Bronchial epithelial cell (primary cell): ENCODE results near the gene UMOD. TPM values are rescaled to one million over a fixed set of nuclear protein-coding genes. Genes with fewer than 3 reads are reported as not detected.

Experiments
- DNase-seq: peaks from one replicate; pipeline ENCODE4 v3.0.0-alpha.2; 2010; ENCODE audit warnings: low read depth
- FAIRE-seq: peaks from 2 replicates; lab custom pipeline; 2011; peaks lifted over from hg19 to GRCh38; lab: Jason Lieb, UNC
- H3K27me3 ChIP-seq: 2 replicates; pipeline ENCODE4 v1.5.1; 2011; ENCODE audit warnings: low read length; ENCODE audit not compliant: control insufficient read depth, insufficient read depth
- H3K36me3 ChIP-seq: 2 replicates; pipeline ENCODE4 v1.5.1; 2011; ENCODE audit warnings: low read length; ENCODE audit not compliant: control insufficient read depth, insufficient read depth
- H3K4me3 ChIP-seq: 2 replicates; pipeline ENCODE4 v1.5.1; 2011; ENCODE audit warnings: mild to moderate bottlenecking, low read depth, low read length, control low read depth
- total RNA-seq: library from RNA; depleted of rRNA; stranded (reverse); fragments of >200 nt; gene quantifications from 2 replicates; pipeline ENCODE4 v1.2.1, GENCODE V29; 2014
- TF ChIP-seq, protein P1 (sequence below): IDR thresholded peaks from 2 replicates; pipeline ENCODE4 v1.5.1; 2011; ENCODE audit warnings: mild to moderate bottlenecking, moderate library complexity, low read length, control low read depth, inconsistent platforms; ENCODE audit not compliant: insufficient read depth, severe bottlenecking

UMOD gene
- not detected in 2 replicates for total RNA-seq

DNA sequence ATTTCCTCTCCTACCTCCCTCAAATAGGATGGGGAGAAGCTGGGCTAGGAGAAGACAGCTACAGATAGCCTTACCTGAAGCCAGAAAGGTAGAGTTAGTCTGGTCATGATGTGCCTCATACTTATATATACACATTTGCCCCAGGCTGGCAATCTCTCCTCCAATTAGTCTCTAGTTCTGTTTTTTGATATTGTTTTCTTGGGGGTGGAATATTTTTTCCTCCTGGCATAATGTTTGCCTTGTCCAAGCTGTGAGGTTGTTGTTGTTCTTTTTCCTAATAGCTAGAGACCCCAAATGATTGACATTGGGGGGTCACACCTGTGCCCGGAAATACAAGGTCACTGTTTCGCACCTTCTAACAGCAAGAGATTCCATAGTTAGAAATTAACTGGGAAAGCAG, at the start of gene UMOD:
UMOD (minus strand) TSS at position 101 of the 400 bp plus-strand sequence. CDS start 1,978 bp downstream, outside the sequence.
- DNase-seq, result no peak
- Histone ChIP-seq H3K4me3 (no peak within 1 kb of the TSS), H3K36me3 (no peaks in the 10 kb centered on the region), H3K27me3 (no peaks in the 10 kb centered on the region)
- TF ChIP-seq, protein P1, sequence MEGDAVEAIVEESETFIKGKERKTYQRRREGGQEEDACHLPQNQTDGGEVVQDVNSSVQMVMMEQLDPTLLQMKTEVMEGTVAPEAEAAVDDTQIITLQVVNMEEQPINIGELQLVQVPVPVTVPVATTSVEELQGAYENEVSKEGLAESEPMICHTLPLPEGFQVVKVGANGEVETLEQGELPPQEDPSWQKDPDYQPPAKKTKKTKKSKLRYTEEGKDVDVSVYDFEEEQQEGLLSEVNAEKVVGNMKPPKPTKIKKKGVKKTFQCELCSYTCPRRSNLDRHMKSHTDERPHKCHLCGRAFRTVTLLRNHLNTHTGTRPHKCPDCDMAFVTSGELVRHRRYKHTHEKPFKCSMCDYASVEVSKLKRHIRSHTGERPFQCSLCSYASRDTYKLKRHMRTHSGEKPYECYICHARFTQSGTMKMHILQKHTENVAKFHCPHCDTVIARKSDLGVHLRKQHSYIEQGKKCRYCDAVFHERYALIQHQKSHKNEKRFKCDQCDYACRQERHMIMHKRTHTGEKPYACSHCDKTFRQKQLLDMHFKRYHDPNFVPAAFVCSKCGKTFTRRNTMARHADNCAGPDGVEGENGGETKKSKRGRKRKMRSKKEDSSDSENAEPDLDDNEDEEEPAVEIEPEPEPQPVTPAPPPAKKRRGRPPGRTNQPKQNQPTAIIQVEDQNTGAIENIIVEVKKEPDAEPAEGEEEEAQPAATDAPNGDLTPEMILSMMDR, result no peak
- FAIRE-seq, result no peak

DNA sequence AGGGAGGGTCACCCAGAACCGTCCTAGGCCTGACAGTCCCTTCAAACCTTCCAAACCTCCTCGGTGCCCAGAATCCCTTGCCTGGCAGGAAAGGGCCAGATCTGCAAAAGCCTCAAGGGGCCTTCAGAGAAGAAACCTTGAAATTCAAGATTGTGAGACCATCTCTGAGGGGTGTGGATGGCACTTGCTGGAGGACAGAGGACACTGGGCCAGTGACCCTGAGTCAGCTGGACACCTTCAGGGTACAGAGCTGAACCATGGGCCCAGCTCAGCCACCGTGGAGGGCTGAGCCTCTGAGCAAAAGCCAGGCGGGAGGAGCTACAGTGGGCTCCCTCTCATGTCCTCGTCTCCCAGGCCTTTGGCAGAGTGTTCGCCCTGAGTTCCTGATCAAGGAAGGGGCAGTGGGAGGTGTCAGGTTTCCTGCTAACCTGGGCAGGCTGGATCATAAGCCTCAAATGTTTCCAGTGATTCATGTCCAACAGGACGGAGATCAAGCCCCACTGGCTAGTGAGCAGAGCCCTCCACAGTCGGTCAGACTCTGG, 49.0 kb upstream of the UMOD start:
- Histone ChIP-seq H3K36me3 (no peaks in the 10 kb centered on the region), H3K4me3 (no peak overlapping the region), H3K27me3 (no peaks in the 10 kb centered on the region)
- DNase-seq, result no peak
- no peak for FAIRE-seq
- TF ChIP-seq, protein P1, result no peak

DNA sequence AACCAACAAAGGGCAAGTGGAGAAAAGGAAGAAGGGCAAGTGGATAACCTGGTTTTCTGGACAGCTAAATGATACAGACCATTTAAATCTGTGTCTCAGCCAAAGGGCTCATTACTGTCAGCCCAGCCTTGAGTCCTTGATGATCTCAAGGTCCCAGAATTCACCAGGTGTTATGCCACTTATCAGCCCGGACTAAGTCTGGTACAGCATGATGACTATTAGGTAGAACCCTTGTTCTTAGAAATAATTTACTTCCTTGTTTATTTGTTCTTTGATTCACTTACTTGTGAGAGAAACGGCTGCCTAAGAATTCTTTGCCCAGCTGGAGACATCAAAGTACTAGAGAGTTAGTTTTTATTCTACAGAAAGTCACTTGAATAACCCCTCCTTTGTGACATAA, 48.6 kb upstream of the UMOD start:
- H3K27me3 ChIP-seq, result no peaks in the 10 kb centered on the region
- H3K4me3 ChIP-seq, result no peak overlapping the region
- FAIRE-seq (no peak), DNase-seq (no peak)
- TF ChIP-seq, protein P1, result no peak
- H3K36me3 ChIP-seq, result no peaks in the 10 kb centered on the region

DNA sequence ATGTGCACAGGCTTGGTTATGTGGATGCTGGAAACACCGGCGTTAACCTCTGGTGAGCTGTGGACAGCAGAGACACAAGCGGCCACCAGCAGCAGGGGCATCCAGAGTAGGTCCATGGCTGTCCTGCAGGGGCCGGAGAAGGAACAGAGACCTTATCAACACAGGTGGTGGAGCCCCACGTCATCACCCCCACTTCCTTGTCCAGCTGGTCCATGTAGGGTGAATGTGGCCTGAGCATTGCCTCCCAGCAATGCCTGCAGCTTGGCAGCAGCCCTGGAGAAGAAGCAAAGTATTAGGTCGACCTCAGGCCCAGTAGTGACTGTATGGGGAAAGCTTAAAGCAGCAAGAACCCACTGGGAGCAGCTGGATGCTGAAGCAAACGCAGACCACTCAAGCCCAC, 46.7 kb upstream of the UMOD start:
- Histone ChIP-seq H3K36me3 (no peaks in the 10 kb centered on the region), H3K27me3 (no peaks in the 10 kb centered on the region), H3K4me3 (no peak overlapping the region)
- DNase-seq, result no peak
- no peak for FAIRE-seq
- TF ChIP-seq, protein P1, result no peak

DNA sequence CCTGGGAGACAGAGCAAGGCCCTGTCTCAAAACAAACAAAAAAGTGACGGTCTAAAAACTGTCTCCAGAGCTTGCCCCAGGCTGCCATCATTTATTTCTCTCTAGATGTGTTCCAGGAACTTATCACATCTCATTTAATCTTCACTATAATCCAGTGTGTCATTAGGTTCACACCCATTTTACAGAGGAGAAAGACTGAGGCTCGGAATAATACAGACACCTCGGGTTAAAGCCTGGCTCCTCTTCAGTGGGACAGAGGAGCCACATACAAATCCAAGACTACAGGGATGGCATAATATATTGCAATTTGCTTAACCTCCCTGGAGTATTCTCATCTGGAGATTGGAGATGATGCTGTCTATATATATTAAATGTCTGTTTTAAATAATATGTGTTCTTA, 46.1 kb upstream of the UMOD start:
- no peak for DNase-seq
- TF ChIP-seq, protein P1, result no peak
- Histone ChIP-seq H3K36me3 (no peaks in the 10 kb centered on the region), H3K4me3 (no peak overlapping the region), H3K27me3 (no peaks in the 10 kb centered on the region)
- FAIRE-seq, result no peak
